H1 (cell line): ENCODE measurements around the gene ITGA5.

Source experiments
- HDAC6 ChIP-seq: IDR thresholded peaks from one replicate; pipeline ENCODE4 v1.7.1; 2012; ENCODE audit warnings: low read depth, mild to moderate bottlenecking, inconsistent platforms, low read length, moderate library complexity
- RXRA ChIP-seq: IDR thresholded peaks from 2 replicates; pipeline ENCODE4 v1.6.1; 2011; ENCODE audit warnings: low read depth, mild to moderate bottlenecking, low read length, moderate library complexity; ENCODE audit not compliant: insufficient read depth
- TEAD4 ChIP-seq: IDR thresholded peaks from 2 replicates; pipeline ENCODE4 v1.6.1; 2012; ENCODE audit warnings: low read depth, low read length, inconsistent platforms, mixed read lengths
- TF ChIP-seq, protein P1 (sequence below): IDR thresholded peaks from 2 replicates; pipeline ENCODE4 v1.6.1; 2011; ENCODE audit warnings: low read depth, mild to moderate bottlenecking, low read length; ENCODE audit not compliant: insufficient read depth
- TF ChIP-seq, protein P2 (sequence below): IDR thresholded peaks from 2 replicates; pipeline ENCODE4 v1.6.1; 2012; ENCODE audit warnings: inconsistent platforms
- TF ChIP-seq, protein P3 (sequence below): IDR thresholded peaks from 2 replicates; pipeline ENCODE4 v1.6.1; 2012; ENCODE audit warnings: low read length, inconsistent platforms

DNA sequence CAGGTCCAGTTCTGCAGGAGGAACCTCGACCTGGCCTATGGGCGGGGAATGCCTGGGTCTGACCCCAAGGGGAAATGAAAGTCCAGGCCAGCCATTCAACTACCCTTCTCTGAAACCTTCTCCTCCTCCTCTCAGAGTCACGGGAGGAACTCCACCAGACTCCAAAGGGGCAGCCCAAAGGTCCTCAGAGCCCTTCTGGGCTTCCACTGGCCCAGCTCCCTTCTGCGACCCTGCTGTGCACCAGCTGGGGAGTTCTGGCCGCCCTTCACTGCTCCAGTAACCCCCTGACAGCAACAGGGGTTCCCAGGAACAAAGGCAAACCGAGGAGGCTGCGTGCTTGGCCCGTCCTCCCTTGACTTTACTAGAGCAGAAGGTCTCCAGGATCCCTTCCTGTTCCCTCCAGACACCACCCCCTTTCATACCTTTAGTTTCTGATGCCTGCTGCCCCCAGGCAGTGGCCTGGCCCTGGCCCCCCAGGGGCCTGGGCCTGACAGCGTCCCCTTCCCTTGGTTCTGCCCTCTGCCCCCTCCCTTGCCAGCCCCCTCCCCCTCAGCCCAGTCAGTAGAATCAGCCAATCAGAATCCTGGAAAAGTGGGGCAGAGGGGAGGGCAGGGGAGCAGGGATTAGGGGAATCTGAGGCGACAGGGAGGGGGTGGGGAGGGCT is 33.7 kb downstream of the ITGA5 start:
- TF ChIP-seq, protein P1, sequence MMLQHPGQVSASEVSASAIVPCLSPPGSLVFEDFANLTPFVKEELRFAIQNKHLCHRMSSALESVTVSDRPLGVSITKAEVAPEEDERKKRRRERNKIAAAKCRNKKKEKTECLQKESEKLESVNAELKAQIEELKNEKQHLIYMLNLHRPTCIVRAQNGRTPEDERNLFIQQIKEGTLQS = no peak
- TF ChIP-seq, protein P2, sequence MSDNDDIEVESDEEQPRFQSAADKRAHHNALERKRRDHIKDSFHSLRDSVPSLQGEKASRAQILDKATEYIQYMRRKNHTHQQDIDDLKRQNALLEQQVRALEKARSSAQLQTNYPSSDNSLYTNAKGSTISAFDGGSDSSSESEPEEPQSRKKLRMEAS = no peak
- TF ChIP-seq RXRA = no peak
- no peak for TF ChIP-seq HDAC6
- no peak for TF ChIP-seq TEAD4
- TF ChIP-seq, protein P3, sequence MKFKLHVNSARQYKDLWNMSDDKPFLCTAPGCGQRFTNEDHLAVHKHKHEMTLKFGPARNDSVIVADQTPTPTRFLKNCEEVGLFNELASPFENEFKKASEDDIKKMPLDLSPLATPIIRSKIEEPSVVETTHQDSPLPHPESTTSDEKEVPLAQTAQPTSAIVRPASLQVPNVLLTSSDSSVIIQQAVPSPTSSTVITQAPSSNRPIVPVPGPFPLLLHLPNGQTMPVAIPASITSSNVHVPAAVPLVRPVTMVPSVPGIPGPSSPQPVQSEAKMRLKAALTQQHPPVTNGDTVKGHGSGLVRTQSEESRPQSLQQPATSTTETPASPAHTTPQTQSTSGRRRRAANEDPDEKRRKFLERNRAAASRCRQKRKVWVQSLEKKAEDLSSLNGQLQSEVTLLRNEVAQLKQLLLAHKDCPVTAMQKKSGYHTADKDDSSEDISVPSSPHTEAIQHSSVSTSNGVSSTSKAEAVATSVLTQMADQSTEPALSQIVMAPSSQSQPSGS = no peak
